GM23248 (cell line): ENCODE results near the gene TRPV4. TPM values are rescaled to one million over a fixed set of nuclear protein-coding genes. Genes with fewer than 3 reads are reported as not detected.

Experiments used
- DNase-seq: peaks from one replicate; pipeline ENCODE4 v3.0.0-alpha.2; 2015
- H2AFZ ChIP-seq: fragments of 200-600 bp; sonication (generic); 2 replicates; pipeline ENCODE4 v1.6.1; 2016; ENCODE audit warnings: antibody characterized with exemption
- H3F3A ChIP-seq: fragments of 200-600 bp; sonication (generic); 2 replicates; pipeline ENCODE4 v1.6.1; 2016; ENCODE audit warnings: mild to moderate bottlenecking, antibody characterized with exemption, mixed run types; ENCODE audit not compliant: insufficient read depth
- H3K27ac ChIP-seq: fragments of 200-600 bp; sonication (generic); 2 replicates; pipeline ENCODE4 v1.5.1; 2016; ENCODE audit warnings: mild to moderate bottlenecking
- H3K27me3 ChIP-seq: fragments of 200-600 bp; sonication (generic); replicated peaks from 2 replicates; pipeline ENCODE4 v1.6.1; 2016; ENCODE audit warnings: mild to moderate bottlenecking; ENCODE audit not compliant: insufficient read depth
- H3K36me3 ChIP-seq: fragments of 200-600 bp; sonication (generic); 2 replicates; pipeline ENCODE4 v1.6.1; 2016; ENCODE audit warnings: low read depth, mild to moderate bottlenecking
- H3K4me1 ChIP-seq: fragments of 200-600 bp; sonication (generic); 2 replicates; pipeline ENCODE4 v1.6.1; 2016; ENCODE audit warnings: mild to moderate bottlenecking; ENCODE audit not compliant: insufficient read depth
- H3K4me2 ChIP-seq: fragments of 200-600 bp; sonication (generic); one replicate; pipeline ENCODE4 v1.6.1; 2016; ENCODE audit warnings: mild to moderate bottlenecking; ENCODE audit not compliant: unreplicated experiment
- H3K4me3 ChIP-seq: fragments of 200-600 bp; sonication (generic); 2 replicates; pipeline ENCODE4 v1.5.1; 2016; ENCODE audit warnings: mild to moderate bottlenecking
- H3K79me2 ChIP-seq: fragments of 200-600 bp; sonication (generic); 2 replicates; pipeline ENCODE4 v1.6.1; 2016; ENCODE audit warnings: mild to moderate bottlenecking; ENCODE audit not compliant: insufficient read depth
- H3K9ac ChIP-seq: fragments of 200-600 bp; sonication (generic); 2 replicates; pipeline ENCODE4 v1.6.1; 2016; ENCODE audit warnings: mild to moderate bottlenecking
- H3K9me2 ChIP-seq: fragments of 200-600 bp; sonication (generic); 2 replicates; pipeline ENCODE4 v1.6.1; 2016; ENCODE audit warnings: mixed run types, mild to moderate bottlenecking, moderate library complexity; ENCODE audit not compliant: insufficient read depth
- H3K9me3 ChIP-seq: fragments of 200-600 bp; sonication (generic); one replicate; pipeline ENCODE4 v1.6.1; 2017; ENCODE audit warnings: low read depth
- H4K20me1 ChIP-seq: fragments of 200-600 bp; sonication (generic); 2 replicates; pipeline ENCODE4 v1.6.0; 2016; ENCODE audit not compliant: insufficient read depth
- EZH2 ChIP-seq: fragments of 200-600 bp; sonication (generic); IDR thresholded peaks from 2 replicates; pipeline ENCODE4 v1.6.1; 2018; ENCODE audit warnings: antibody characterized with exemption, mild to moderate bottlenecking; ENCODE audit not compliant: insufficient read depth, poor library complexity, severe bottlenecking
- EZH2phosphoT487 ChIP-seq: fragments of 200-600 bp; sonication (generic); IDR thresholded peaks from 2 replicates; pipeline ENCODE4 v1.6.1; 2018; ENCODE audit warnings: antibody characterized with exemption, moderate library complexity, mild to moderate bottlenecking, low read depth; ENCODE audit not compliant: insufficient read depth
- WGBS, 2 experiments: methylation state at CpG; one replicate each; pipeline ENCODE4 v1.1.6; 2015 to 2017; ENCODE audit warnings: low lambda C conversion rate in 2 of 2, low coverage in 1 of 2; ENCODE audit errors: missing lambda C conversion rate in 2 of 2; 5-methylcytosine and 5-hydroxymethylcytosine counted together
- in situ Hi-C: fragments of 300-500 bp; cut with MboI; formaldehyde crosslinking; loops from 2 replicates; pipeline ENCODE4 v1.15.0; 2020
- polyA plus RNA-seq: library from polyadenylated mRNA; unstranded; fragments of >200 nt; fragmentation: Nextera tagmentation; extraction: Ambion mirVana; gene quantifications from 2 replicates; pipeline ENCODE4 v1.2.1, GENCODE V29; 2016
- total RNA-seq: library from RNA; depleted of rRNA; stranded (reverse); fragments of >200 nt; shearing (Covaris generic); gene quantifications from 2 replicates; pipeline ENCODE4 v1.2.3, GENCODE V29; 2014

Gene TRPV4
- total and polyA plus RNA-seq, 2 experiments from 2014 or later = 0.65 to 2.6 TPM

- H3K9ac ChIP-seq = no peak overlapping the region
- H3K4me2 ChIP-seq = no peak overlapping the region
- no peaks in the 10 kb centered on the region for H3K36me3 ChIP-seq
- 64 to 66% methylated on average over 6 of the region's 6 CpGs for WGBS, 2 experiments
- no peaks in the 10 kb centered on the region for H3K27me3 ChIP-seq
- H3K9me2 ChIP-seq = no peaks in the 10 kb centered on the region
- no peak overlapping the region for H3K4me3 ChIP-seq
- H3K4me1 ChIP-seq = no peaks in the 10 kb centered on the region
- no peaks in the 10 kb centered on the region for H3K9me3 ChIP-seq
- H3K79me2 ChIP-seq = no peaks in the 10 kb centered on the region
- no peaks in the 10 kb centered on the region for H4K20me1 ChIP-seq
- in situ Hi-C loops = no loop called here
- DNase-seq = no peak
- H3F3A ChIP-seq = no peaks in the 10 kb centered on the region
- TF ChIP-seq EZH2 (no peak), EZH2phosphoT487 (no peak)
- H2AFZ ChIP-seq = no peak overlapping the region
- no peak overlapping the region for H3K27ac ChIP-seq
These were observed 67.8 kb downstream of the TRPV4 start for GRCh38 chr12:109765446-109765810.

DNA sequence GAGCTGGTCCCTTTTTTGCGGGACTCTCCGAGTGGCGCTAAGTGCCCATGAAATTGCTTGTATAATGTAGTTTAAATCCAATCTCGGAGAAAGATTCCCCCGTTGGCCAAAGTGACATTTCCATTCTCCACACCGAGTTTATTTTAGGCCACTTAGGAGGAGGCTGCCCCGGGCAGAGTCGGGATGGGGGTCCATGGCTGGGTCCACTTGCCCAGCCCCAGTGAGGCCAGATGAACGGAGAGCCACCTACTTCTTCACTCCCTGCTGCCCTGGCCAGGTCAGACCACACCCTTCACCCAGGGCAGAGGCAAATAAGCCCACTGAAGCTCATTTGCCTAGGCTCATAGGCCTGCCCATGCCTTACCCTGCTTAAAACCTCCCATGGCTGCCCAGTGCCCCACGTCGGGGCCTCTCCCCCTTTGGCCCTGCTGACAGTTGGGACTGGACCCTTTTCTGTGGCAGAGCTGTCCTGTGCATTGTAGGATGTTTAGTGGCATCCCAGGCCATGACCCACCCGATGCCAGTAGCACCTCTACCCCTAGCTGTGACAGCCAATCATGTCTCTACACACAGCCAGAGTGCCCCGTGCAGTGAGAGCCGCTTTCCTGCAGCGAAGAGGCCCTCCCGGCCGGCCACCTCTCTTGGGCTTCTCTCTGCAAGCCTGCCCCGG is 68.3 kb downstream of the TRPV4 start:
- Histone ChIP-seq H3K9ac (no peak overlapping the region), H3K4me1 (no peaks in the 10 kb centered on the region), H3K79me2 (no peaks in the 10 kb centered on the region), H3K9me2 (no peaks in the 10 kb centered on the region), H3K27ac (no peak overlapping the region), H3K27me3 (no peaks in the 10 kb centered on the region), H3K4me3 (no peak overlapping the region), H3F3A (no peaks in the 10 kb centered on the region), H3K36me3 (no peaks in the 10 kb centered on the region), H2AFZ (no peak overlapping the region), H4K20me1 (no peaks in the 10 kb centered on the region), H3K4me2 (no peak overlapping the region), H3K9me3 (no peaks in the 10 kb centered on the region)
- DNase-seq = no peak
- no peak for TF ChIP-seq EZH2phosphoT487
- no peak for TF ChIP-seq EZH2
- 74 to 77% methylated on average over 18 of the region's 18 CpGs for WGBS, 2 experiments
- in situ Hi-C loops = no loop called here

DNA sequence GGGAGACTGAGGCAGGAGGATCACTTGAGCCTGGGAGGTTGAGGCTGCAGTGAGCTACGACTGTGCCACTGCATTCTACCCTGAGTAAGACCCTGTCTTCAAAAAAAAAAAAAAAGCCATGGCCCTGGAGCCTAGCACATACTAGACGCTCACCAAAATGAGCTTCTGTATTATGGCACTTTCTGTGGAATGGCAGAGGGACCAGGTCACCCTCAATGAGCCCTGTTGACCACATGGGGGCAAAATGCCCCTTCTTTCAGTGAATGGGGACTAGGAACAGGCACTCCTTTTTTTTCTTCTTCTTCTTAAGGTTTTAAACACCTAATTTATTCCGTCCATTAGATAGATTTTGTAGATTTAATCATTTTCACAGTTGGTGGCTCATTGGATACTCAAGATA is 69.1 kb downstream of the TRPV4 start:
- Histone ChIP-seq H3F3A (no peaks in the 10 kb centered on the region), H3K27ac (no peak overlapping the region), H3K27me3 (no peaks in the 10 kb centered on the region), H2AFZ (no peak overlapping the region), H3K4me3 (no peak overlapping the region), H3K9ac (no peak overlapping the region), H3K9me2 (no peaks in the 10 kb centered on the region), H4K20me1 (no peaks in the 10 kb centered on the region), H3K9me3 (no peaks in the 10 kb centered on the region), H3K79me2 (no peaks in the 10 kb centered on the region), H3K4me2 (no peak overlapping the region), H3K4me1 (no peaks in the 10 kb centered on the region), H3K36me3 (no peaks in the 10 kb centered on the region)
- in situ Hi-C loops = no loop called here
- no peak for DNase-seq
- 65 to 77% methylated on average over 3 of the region's 3 CpGs for WGBS, 2 experiments
- TF ChIP-seq EZH2phosphoT487 = no peak

- no peaks in the 10 kb centered on the region for H4K20me1 ChIP-seq
- in situ Hi-C loops = no loop called here
These were observed 69.9 kb downstream of the TRPV4 start for GRCh38 chr12:109763201-109763841.

More at GRCh38 chr12:109763201-109763841, 69.9 kb downstream of the TRPV4 start:
- Histone ChIP-seq H3K4me2 (no peak overlapping the region), H3K27ac (no peak overlapping the region), H3K4me3 (no peak overlapping the region), H3K9ac (no peak overlapping the region), H3K79me2 (no peaks in the 10 kb centered on the region), H3K27me3 (no peaks in the 10 kb centered on the region), H3K9me2 (no peaks in the 10 kb centered on the region), H3K36me3 (no peaks in the 10 kb centered on the region), H2AFZ (no peak overlapping the region), H3K9me3 (no peaks in the 10 kb centered on the region), H3F3A (no peaks in the 10 kb centered on the region), H3K4me1 (no peaks in the 10 kb centered on the region)
- no peak for TF ChIP-seq EZH2phosphoT487
- TF ChIP-seq EZH2 = no peak
- WGBS, 2 experiments = 37 to 40% methylated on average over 3 of the region's 3 CpGs
- DNase-seq = peak; percentile 72
